GM11168 (cell line): Measurements from ENCODE around the gene HMG20A.

Experiments
- in situ Hi-C: fragments of 300-500 bp; cut with MboI; formaldehyde crosslinking; loops from one replicate; pipeline ENCODE4 v1.12.0; 2022; ENCODE audit warnings: low sequenced_read_pairs; ENCODE audit not compliant: unreplicated experiment

Gene HMG20A

GRCh38 chr15:77510066-77511057 is 89.7 kb downstream of the HMG20A start:
- in situ Hi-C loops = no loop called here

GRCh38 chr15:77511869-77512268 is 91.2 kb downstream of the HMG20A start:
- in situ Hi-C loops = no loop called here

GRCh38 chr15:77513226-77513625 is 92.5 kb downstream of the HMG20A start:
- in situ Hi-C loops = no loop called here

DNA sequence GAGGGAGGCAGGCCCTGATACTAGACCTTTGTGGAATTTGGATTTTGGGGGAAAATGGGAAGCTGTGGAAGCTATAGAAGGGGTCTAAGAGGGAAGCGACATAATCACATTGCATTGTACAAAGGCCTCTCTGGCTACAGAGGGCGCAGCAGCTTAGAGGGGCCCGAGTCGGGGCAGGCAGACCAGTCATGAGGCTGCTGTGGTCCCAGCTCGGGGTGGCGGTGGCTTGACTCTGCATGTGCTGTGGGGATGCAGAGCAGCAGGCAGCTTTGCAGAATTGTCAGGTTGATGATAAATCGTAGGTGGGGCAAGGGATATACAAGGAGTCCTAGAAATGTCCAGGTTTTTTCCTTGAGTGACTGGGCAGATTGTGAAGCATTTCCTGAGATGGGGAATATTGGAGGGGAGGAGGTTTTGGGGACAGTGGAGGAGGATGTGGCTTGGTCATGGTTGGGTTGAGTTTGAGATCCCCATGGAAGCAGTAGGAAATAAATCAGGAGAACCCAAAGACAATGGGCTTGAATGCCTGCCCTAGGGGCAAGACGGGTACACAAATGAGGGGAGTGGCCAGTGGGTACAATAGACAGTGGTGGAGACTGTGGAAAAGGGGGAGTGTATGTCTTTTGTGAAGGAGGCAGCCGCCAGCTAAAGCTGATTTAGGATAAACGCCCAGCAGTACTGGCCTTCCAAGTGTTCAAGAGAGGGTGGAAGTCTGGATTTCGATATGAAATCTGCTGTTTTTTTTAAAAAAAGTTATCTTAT is 94.1 kb downstream of the HMG20A start:
- in situ Hi-C loops = no loop called here

- in situ Hi-C loops = no loop called here
These were observed 94.9 kb downstream of the HMG20A start for GRCh38 chr15:77515613-77516012.

- in situ Hi-C loops = no loop called here
These were observed 95.4 kb downstream of the HMG20A start for GRCh38 chr15:77516076-77516475.

DNA sequence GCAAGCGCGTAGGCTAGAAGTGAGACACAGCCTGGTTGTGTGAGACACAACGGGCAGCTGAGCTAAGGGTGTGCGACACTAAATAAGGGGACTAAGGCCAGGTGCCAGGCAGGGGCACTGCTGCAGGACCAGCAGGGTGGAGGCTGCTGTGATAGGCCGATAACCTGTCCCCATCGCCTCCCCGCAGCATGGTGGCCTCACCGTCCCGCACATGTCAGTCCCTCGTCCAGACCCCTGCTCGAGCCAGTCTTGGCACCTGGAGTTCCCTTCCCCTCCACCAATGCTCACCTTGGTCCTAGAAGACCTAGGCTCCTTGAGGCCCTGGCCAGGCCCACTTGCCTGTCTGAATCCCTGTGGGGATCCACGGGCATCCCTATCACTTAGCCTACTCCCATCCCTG is 96.1 kb downstream of the HMG20A start:
- in situ Hi-C loops = no loop called here

GRCh38 chr15:77517579-77517978 is 96.9 kb downstream of the HMG20A start:
- in situ Hi-C loops = no loop called here

DNA sequence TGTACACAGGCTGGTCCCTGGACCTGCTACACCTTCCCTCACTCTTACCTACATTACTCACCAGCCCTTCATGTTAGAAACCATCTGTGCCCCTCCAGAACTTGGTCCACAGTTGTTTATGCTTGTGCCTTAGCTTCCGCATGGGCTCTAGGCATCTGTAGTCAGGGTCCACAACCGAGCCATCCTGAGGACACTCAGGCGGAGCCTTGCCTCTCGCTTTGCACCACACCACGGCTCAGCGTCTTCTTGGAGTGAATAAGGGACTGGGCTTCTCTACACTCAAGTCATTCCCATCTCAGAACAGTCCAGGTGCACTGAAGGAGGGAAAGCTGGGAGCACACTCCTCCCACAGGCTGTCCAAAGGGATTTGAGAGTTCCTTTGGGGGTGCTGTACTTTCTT is 97.8 kb downstream of the HMG20A start:
- in situ Hi-C loops = no loop called here

DNA sequence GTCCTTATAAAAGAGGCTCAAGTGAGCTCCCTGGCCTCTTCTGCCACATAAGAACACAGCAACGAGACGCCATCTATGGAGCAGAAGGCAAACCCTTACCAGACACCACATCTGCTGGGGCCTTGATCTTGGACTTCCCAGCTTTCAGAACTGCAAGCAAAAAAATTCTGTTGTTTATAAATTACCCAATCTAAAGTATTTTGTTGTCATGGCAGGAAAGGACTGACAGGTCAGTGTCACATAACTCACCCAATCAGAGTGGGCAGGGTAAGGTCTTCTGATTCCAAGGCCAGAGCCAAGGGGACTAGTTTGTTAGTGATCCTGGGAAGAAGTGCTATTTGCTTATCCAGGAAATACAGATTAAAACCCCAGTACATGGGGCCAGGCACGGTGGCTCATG is 98.9 kb downstream of the HMG20A start:
- in situ Hi-C loops = no loop called here

DNA sequence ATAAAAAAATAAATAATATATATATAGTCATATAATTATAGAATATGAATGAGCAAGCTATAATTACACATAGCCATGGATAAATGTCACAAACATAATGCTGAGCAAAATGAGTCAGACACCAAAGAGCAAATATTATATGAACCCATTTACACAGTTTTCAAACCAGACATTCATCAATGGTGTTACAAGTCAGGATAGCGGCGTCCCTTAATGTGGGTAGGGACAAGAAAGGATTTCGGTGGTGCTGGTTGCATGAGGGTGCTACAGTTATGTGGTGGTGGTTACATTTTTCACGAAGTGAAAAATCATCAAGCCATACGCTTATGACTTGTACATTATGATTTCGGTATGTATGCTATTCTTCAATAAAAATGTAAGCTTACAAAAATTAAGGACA is 100.5 kb downstream of the HMG20A start:
- in situ Hi-C loops = no loop called here

- in situ Hi-C loops = no loop called here
These were observed 104.7 kb downstream of the HMG20A start for GRCh38 chr15:77525400-77525811.

GRCh38 chr15:77525907-77526594 is 105.4 kb downstream of the HMG20A start:
- in situ Hi-C loops = no loop called here

GRCh38 chr15:77526595-77527163 is 106.0 kb downstream of the HMG20A start:
- in situ Hi-C loops = no loop called here

DNA sequence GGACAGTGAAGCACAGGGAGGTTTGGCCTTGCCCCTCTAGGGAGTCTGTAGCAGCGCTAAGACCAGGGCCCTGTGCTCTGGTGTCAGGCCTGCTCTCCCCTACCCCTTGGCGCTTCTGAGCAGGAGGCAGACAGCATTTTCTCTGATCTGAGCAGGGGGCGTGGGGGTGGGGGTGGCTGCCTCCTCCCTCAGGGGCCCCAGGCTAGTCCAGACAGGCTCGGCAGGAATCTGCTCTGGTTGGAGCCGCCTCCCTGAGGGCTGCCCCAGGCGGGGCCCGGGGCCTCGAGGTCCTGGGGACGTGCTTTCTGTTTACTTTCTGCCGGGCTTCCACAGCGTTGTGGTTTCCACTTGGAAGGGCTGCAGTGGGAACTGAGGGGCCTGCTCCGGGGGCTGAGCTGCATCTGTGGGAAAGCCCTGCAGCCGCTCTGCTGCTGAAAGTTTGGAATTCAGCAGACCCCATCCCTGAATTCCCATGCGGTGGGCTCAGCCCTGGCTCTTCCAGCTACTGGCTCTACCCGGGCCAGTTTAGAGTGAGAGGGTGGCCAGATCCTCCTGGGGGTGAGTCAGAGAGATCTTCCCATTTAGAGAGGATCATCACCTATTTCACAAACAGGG is 106.6 kb downstream of the HMG20A start:
- in situ Hi-C loops = no loop called here

- in situ Hi-C loops = no loop called here
These were observed 107.1 kb downstream of the HMG20A start for GRCh38 chr15:77527831-77528231.

- in situ Hi-C loops = no loop called here
These were observed 107.7 kb downstream of the HMG20A start for GRCh38 chr15:77528290-77528967.

GRCh38 chr15:77528968-77529319 is 108.3 kb downstream of the HMG20A start:
- in situ Hi-C loops = no loop called here

- in situ Hi-C loops = no loop called here
These were observed 108.9 kb downstream of the HMG20A start for GRCh38 chr15:77529394-77530159.
